ENCODE data around the gene MTERF2. TPM values are rescaled to one million over a fixed set of nuclear protein-coding genes. Genes with fewer than 3 reads are reported as not detected.

Gene MTERF2
- total and polyA plus RNA-seq, 2 donors (not counting 3 experiments of a cell fraction or from before 2014, with no cell fraction given): 3.4 to 9.6 TPM

DNA sequence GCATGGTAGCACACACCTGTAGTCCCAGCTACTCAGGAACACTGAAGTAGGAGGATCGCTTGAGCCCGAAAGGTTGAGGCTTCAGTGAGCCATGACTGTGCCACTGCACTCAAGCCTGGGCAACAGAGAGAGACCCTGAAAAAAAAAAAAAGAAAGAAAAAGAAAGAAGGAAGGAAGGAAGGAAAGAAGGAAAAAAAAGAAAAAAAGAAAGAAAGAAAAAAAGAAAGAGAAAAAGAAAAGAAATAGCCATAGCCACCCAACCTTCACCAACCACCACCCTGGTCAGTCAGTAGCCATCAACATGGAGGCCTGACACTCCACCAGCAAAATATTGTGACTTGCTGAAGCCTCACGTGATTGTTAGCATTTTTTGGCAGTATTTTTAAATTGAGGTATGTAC lies 52.7 kb downstream of the MTERF2 start:
- Histone ChIP-seq H2AFZ (ENCODE audit: low read depth, low read length) (no peak overlapping the region), H3K27ac (ENCODE audit: insufficient read depth, low read depth, low read length) (no peak overlapping the region), H4K20me1 (replicated peaks; ENCODE audit: control insufficient read depth, extremely low read depth, insufficient read depth, low read length) (no peaks in the 10 kb centered on the region), H3K4me1 (ENCODE audit: control insufficient read depth, extremely low read depth, insufficient read depth, low read length) (no peaks in the 10 kb centered on the region), H3K4me3 (replicated peaks in 1 of 3; ENCODE audit: insufficient read depth in 1 of 3, low read depth in 1 of 3, low read length in 3 of 3) (no peak overlapping the region), H3K9me1 (replicated peaks; ENCODE audit: control insufficient read depth, extremely low read depth, insufficient read depth, low read length) (no peaks in the 10 kb centered on the region), H3K79me2 (ENCODE audit: control insufficient read depth, insufficient read depth, low read length) (no peaks in the 10 kb centered on the region), H3K27me3 (ENCODE audit: control insufficient read depth in 2 of 2, insufficient read depth in 2 of 2, low read length in 2 of 2) (peaks cover under 1 to 2% of the 10 kb centered on the region in 2 experiments), H3K9ac (replicated peaks; ENCODE audit: extremely low read depth, insufficient read depth, low read length) (no peak overlapping the region), H3K4me2 (ENCODE audit: insufficient read depth, low read length) (no peak overlapping the region), H3K36me3 (ENCODE audit: control insufficient read depth in 2 of 2, extremely low read depth in 1 of 2, insufficient read depth in 2 of 2, low read length in 2 of 2) (no peaks in the 10 kb centered on the region), H3K9me3 (replicated peaks; ENCODE audit: control insufficient read depth, insufficient read depth, low read length) (no peaks in the 10 kb centered on the region)
- dilution Hi-C loops (cut with MboI; ENCODE audit: extremely low pct_ligation_motif_present, low sequenced_read_pairs): no loop called here
- POLR2A ChIA-PET: no interaction called here
- CTCF ChIA-PET: no interaction called here
- TF ChIP-seq POLR2A (IDR thresholded peaks at IDR 0.05; ENCODE audit: low read depth, low read length) (no peak), MYC (IDR thresholded peaks at IDR 0.05; ENCODE audit: low read depth, low read length) (no peak), GATA2 (IDR thresholded peaks at IDR 0.05; ENCODE audit: insufficient read depth, insufficient read length, low read depth, low read length) (no peak), FOS (IDR thresholded peaks at IDR 0.05; ENCODE audit: borderline replicate concordance, insufficient read depth, low read length) (no peak), JUN (IDR thresholded peaks at IDR 0.05; ENCODE audit: borderline replicate concordance, insufficient read depth, insufficient read length, low read depth) (no peak), POLR2AphosphoS5 (IDR thresholded peaks at IDR 0.05; ENCODE audit: insufficient read depth, low read depth, low read length) (no peak), EZH2 (IDR thresholded peaks at IDR 0.05; ENCODE audit: borderline replicate concordance, low read depth, low read length, severe bottlenecking) (no peak)
- TF ChIP-seq, protein P1, sequence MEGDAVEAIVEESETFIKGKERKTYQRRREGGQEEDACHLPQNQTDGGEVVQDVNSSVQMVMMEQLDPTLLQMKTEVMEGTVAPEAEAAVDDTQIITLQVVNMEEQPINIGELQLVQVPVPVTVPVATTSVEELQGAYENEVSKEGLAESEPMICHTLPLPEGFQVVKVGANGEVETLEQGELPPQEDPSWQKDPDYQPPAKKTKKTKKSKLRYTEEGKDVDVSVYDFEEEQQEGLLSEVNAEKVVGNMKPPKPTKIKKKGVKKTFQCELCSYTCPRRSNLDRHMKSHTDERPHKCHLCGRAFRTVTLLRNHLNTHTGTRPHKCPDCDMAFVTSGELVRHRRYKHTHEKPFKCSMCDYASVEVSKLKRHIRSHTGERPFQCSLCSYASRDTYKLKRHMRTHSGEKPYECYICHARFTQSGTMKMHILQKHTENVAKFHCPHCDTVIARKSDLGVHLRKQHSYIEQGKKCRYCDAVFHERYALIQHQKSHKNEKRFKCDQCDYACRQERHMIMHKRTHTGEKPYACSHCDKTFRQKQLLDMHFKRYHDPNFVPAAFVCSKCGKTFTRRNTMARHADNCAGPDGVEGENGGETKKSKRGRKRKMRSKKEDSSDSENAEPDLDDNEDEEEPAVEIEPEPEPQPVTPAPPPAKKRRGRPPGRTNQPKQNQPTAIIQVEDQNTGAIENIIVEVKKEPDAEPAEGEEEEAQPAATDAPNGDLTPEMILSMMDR (IDR thresholded peaks at IDR 0.05; ENCODE audit: extremely low read depth in 1 of 2, insufficient read depth in 1 of 2, low read depth in 1 of 2, low read length in 2 of 2): no peak
- TF ChIP-seq, protein P2, sequence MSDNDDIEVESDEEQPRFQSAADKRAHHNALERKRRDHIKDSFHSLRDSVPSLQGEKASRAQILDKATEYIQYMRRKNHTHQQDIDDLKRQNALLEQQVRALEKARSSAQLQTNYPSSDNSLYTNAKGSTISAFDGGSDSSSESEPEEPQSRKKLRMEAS (IDR thresholded peaks at IDR 0.05; ENCODE audit: insufficient read depth, insufficient read length): no peak
- no peak for FAIRE-seq
- intact Hi-C loops (cut with micrococcal nuclease): no loop called here
- no peak for DNase-seq (ENCODE audit: low read depth, low spot score)
- BruUV-seq (replicated peaks): no TSS peak

Other genes starting within 250 kb of the MTERF2 start
- 13.7 and 16.5 TPM in 2 replicates for gene RIC8B, start 212.5 kb downstream of the MTERF2 start, total RNA-seq
- 4.1 and 4.6 TPM in 2 replicates for gene RIC8B, start 212.5 kb downstream of the MTERF2 start, polyA plus RNA-seq
- 68.8 and 72.5 TPM in 2 replicates for gene TMEM263, start 31.2 kb downstream of the MTERF2 start, total RNA-seq
- gene TMEM263, start 31.2 kb downstream of the MTERF2 start, polyA plus RNA-seq: 15.7 and 22.5 TPM in 2 replicates
- gene CRY1, start 106.4 kb upstream of the MTERF2 start, total RNA-seq: 21.0 and 24.1 TPM in 2 replicates
- gene CRY1, start 106.4 kb upstream of the MTERF2 start, polyA plus RNA-seq: 11.4 and 14.3 TPM in 2 replicates